Measurements from ENCODE around the gene CYP8B1.

- TF ChIP-seq EZH2 (IDR thresholded peaks at IDR 0.05; ENCODE audit: insufficient read depth, poor library complexity, severe bottlenecking) (no peak), EZH2phosphoT487 (IDR thresholded peaks at IDR 0.05; ENCODE audit: insufficient read depth, low read depth) (no peak)
Observed at GRCh38 chr3:42892169-42892568, 16.5 kb upstream of the CYP8B1 start.
